ENCODE results near the gene LLPH.

DNA sequence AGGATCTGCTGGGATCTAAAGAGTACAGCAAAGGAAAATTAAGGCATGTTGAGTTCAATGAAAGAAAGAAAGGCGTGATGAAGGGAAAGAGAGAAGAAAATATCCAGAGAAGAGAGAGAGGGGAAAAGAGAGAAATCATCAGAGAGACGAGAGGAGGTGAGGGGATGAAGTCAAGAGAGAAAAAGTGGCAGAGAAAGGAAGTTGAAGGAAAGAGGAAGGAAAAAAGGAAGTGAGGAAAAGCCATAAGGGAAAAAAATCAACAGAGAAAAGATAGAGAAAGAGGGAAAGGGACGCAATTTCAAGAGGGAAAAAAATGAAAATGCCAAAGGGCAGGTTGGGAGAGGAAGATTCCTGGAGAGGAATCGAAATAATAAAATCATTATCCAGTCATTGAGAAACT, 40.4 kb downstream of the LLPH start:
- TF ChIP-seq ZKSCAN8 (CRISPR knock-in tag; IDR thresholded peaks at IDR 0.05; ENCODE audit: borderline replicate concordance): no peak
- no peak for TF ChIP-seq POLR2A (IDR thresholded peaks at IDR 0.05; ENCODE audit: insufficient read depth in 1 of 2, low read depth in 2 of 2, low read length in 2 of 2)
- TF ChIP-seq, protein P1, sequence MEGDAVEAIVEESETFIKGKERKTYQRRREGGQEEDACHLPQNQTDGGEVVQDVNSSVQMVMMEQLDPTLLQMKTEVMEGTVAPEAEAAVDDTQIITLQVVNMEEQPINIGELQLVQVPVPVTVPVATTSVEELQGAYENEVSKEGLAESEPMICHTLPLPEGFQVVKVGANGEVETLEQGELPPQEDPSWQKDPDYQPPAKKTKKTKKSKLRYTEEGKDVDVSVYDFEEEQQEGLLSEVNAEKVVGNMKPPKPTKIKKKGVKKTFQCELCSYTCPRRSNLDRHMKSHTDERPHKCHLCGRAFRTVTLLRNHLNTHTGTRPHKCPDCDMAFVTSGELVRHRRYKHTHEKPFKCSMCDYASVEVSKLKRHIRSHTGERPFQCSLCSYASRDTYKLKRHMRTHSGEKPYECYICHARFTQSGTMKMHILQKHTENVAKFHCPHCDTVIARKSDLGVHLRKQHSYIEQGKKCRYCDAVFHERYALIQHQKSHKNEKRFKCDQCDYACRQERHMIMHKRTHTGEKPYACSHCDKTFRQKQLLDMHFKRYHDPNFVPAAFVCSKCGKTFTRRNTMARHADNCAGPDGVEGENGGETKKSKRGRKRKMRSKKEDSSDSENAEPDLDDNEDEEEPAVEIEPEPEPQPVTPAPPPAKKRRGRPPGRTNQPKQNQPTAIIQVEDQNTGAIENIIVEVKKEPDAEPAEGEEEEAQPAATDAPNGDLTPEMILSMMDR (CRISPR knock-in tag; IDR thresholded peaks at IDR 0.05): no peak
- TF ChIP-seq, protein P2, sequence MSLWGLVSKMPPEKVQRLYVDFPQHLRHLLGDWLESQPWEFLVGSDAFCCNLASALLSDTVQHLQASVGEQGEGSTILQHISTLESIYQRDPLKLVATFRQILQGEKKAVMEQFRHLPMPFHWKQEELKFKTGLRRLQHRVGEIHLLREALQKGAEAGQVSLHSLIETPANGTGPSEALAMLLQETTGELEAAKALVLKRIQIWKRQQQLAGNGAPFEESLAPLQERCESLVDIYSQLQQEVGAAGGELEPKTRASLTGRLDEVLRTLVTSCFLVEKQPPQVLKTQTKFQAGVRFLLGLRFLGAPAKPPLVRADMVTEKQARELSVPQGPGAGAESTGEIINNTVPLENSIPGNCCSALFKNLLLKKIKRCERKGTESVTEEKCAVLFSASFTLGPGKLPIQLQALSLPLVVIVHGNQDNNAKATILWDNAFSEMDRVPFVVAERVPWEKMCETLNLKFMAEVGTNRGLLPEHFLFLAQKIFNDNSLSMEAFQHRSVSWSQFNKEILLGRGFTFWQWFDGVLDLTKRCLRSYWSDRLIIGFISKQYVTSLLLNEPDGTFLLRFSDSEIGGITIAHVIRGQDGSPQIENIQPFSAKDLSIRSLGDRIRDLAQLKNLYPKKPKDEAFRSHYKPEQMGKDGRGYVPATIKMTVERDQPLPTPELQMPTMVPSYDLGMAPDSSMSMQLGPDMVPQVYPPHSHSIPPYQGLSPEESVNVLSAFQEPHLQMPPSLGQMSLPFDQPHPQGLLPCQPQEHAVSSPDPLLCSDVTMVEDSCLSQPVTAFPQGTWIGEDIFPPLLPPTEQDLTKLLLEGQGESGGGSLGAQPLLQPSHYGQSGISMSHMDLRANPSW (CRISPR knock-in tag; IDR thresholded peaks at IDR 0.05; ENCODE audit: borderline replicate concordance): no peak
- TF ChIP-seq HOXA5 (CRISPR knock-in tag; IDR thresholded peaks at IDR 0.05): no peak
- TF ChIP-seq ZFP41 (CRISPR knock-in tag; IDR thresholded peaks at IDR 0.05; ENCODE audit: borderline replicate concordance): no peak
- TF ChIP-seq GABPA (IDR thresholded peaks at IDR 0.05; ENCODE audit: low read depth, low read length): no peak
- no peak for TF ChIP-seq GABPA (CRISPR knock-in tag; IDR thresholded peaks at IDR 0.05; ENCODE audit: low read depth)
- TF ChIP-seq JUN (CRISPR knock-in tag; IDR thresholded peaks at IDR 0.05): no peak
- no peak for TF ChIP-seq FOXA1 (IDR thresholded peaks at IDR 0.05)
- TF ChIP-seq FOXA1 (CRISPR knock-in tag; IDR thresholded peaks at IDR 0.05): no peak
- TF ChIP-seq YEATS4 (CRISPR knock-in tag; IDR thresholded peaks at IDR 0.05; ENCODE audit: borderline replicate concordance): no peak
- no peak for TF ChIP-seq ERF (CRISPR knock-in tag; IDR thresholded peaks at IDR 0.05)
